ENCODE measurements around the gene NFIA.

DNA sequence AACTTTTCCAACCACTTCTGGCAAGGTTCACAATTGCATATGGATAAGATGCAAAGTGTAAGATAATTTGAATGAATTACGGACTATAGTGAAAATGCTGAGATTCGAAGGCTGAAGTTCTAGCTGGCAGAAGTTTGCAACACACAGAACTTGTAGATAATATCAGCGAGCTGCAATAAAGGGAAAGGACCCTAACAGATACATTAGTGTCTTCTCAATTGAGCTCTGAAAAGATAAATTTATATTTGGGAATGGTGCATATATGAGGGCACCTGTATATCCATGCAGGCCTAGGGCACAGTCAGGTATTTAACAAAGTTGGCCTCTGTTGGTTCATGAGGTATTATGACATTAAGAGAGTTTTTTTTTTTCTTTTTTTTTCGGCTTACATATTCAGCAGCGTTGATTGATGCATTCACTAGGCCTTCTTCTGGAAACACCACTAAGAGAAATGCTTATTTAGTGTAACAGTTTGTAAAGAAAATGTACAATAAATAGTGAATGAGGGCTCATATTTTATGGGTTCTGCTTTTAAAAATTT lies 2.2 kb downstream of the NFIA start:
- TF ChIP-seq ZKSCAN1 (IDR thresholded peaks at IDR 0.05; ENCODE audit: low read depth, low read length), result no peak
- TF ChIP-seq, protein P1, sequence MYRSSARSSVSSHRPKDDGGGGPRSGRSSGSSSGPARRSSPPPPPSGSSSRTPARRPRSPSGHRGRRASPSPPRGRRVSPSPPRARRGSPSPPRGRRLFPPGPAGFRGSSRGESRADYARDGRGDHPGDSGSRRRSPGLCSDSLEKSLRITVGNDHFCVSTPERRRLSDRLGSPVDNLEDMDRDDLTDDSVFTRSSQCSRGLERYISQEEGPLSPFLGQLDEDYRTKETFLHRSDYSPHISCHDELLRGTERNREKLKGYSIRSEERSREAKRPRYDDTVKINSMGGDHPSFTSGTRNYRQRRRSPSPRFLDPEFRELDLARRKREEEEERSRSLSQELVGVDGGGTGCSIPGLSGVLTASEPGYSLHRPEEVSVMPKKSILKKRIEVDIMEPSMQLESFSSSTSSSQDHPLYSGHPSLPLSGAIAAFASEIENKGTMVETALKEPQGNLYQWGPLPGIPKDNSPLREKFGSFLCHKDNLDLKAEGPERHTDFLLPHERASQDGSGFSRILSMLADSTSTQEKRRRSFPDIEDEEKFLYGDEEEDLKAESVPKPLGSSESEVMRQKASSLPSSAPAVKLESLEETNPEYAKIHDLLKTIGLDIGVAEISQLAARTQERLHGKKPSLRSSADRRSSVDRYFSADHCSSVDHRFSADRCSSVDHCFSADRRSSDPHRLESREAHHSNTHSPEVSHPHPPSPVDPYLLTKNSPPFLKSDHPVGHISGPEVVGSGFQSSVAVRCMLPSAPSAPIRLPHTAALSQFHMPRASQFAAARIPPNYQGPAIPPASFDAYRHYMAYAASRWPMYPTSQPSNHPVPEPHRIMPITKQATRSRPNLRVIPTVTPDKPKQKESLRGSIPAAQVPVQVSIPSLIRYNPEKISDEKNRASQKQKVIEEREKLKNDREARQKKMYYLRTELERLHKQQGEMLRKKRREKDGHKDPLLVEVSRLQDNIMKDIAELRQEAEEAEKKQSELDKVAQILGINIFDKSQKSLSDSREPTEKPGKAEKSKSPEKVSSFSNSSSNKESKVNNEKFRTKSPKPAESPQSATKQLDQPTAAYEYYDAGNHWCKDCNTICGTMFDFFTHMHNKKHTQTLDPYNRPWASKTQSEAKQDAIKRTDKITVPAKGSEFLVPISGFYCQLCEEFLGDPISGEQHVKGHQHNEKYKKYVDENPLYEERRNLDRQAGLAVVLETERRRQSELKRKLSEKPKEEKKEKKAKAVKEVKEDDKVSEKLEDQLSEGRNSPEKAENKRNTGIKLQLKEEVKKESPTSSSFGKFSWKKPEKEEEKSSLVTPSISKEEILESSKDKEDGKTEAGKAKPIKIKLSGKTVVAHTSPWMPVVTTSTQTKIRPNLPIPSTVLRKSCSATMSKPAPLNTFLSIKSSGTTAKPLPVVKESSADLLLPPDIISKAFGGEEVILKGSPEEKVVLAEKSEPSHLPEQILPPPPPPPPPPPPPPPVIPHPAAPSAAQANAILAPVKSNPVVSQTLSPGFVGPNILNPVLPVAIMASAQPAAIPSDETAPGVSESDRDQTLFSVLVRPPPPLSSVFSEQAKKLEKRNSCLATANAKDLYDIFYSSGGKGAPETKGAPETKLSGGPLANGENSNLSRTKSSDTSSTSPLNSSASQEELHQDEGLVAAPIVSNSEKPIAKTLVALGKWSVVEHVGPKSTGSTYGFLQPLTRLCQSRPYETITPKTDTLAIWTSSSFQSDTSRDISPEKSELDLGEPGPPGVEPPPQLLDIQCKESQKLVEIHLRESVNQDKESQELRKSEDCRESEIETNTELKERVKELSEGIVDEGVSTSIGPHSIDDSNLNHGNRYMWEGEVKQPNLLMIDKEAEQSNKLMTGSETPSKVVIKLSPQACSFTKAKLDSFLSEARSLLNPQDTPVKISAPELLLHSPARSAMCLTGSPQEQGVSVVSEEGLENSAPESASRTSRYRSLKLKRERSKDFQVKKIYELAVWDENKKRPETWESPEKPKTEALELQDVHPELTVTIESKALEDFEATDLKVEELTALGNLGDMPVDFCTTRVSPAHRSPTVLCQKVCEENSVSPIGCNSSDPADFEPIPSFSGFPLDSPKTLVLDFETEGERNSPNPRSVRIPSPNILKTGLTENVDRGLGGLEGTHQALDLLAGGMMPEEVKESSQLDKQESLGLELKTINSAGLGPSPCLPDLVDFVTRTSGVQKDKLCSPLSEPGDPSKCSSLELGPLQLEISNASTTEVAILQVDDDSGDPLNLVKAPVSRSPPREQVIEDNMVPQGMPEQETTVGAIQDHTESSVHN (IDR thresholded peaks at IDR 0.05; ENCODE audit: borderline replicate concordance in 1 of 2, low read depth in 1 of 2), result no peak
